Esophagus muscularis mucosa (tissue), 4 donors: ENCODE measurements around the gene GRID2. TPM values are rescaled to one million over a fixed set of nuclear protein-coding genes. Genes with fewer than 3 reads are reported as not detected.

Experiments used
- DNase-seq: peaks from one replicate; pipeline ENCODE4 v3.0.0-alpha.2; 2017; ENCODE audit errors: extremely low spot score
- H3K27ac ChIP-seq, 4 donors: fragments of 200-600 bp; sonication (generic); replicated peaks in 1 of 4; 1 replicate in 3 of 4; 2 replicates in 1 of 4; pipeline ENCODE4 v1.5.1; 2016 to 2019; ENCODE audit warnings: mild to moderate bottlenecking in 1 of 4
- H3K27me3 ChIP-seq, 4 donors: fragments of 200-600 bp; sonication (generic); one replicate each; pipeline versions ENCODE4 v1.5.1 to v1.6.0; 2016 to 2019
- H3K36me3 ChIP-seq, 4 donors: fragments of 200-600 bp; sonication (generic); one replicate each; pipeline ENCODE4 v1.5.1; 2016 to 2019
- H3K4me1 ChIP-seq, 4 donors: fragments of 200-600 bp; sonication (generic); one replicate each; pipeline ENCODE4 v1.5.1; 2016 to 2019
- H3K4me3 ChIP-seq, 4 donors: fragments of 200-600 bp; sonication (generic); 1 replicate in 2 of 4; 2 replicates in 2 of 4; pipeline ENCODE4 v1.5.1; 2016 to 2019; ENCODE audit warnings: mild to moderate bottlenecking in 4 of 4, moderate library complexity in 1 of 4
- H3K9me3 ChIP-seq, 4 donors: fragments of 200-600 bp; sonication (generic); 1 replicate in 3 of 4; 2 replicates in 1 of 4; pipeline ENCODE4 v1.5.1; 2016 to 2019
- EP300 ChIP-seq: sonication (generic); formaldehyde crosslinking; IDR thresholded peaks from one replicate; pipeline ENCODE4 v1.6.1; 2017; ENCODE audit warnings: antibody characterized with exemption
- POLR2A ChIP-seq: fragments of 450-650 bp; IDR thresholded peaks from one replicate; pipeline ENCODE4 v1.6.1; 2017; ENCODE audit warnings: antibody characterized with exemption, moderate library complexity, mild to moderate bottlenecking, low read depth
- POLR2AphosphoS5 ChIP-seq, 2 donors: sonication (generic); formaldehyde crosslinking; IDR thresholded peaks; one replicate each; pipeline ENCODE4 v1.6.1; 2017; ENCODE audit warnings: antibody characterized with exemption in 2 of 2
- WGBS: methylation state at CpG from one replicate; pipeline ENCODE4 v1.1.5; 2018; 5-methylcytosine and 5-hydroxymethylcytosine counted together
- intact Hi-C: fragments of 100-400 bp; cut with DNase I; formaldehyde crosslinking; loops from one replicate; pipeline ENCODE4 v1.15.1; 2023
- total RNA-seq, 4 donors: library from RNA; depleted of rRNA; stranded (reverse); fragments of >200 nt; gene quantifications; one replicate each; pipeline versions ENCODE4 v1.1.0 to v1.2.1, GENCODE V29; 2016
- TF ChIP-seq, protein P1 (sequence below), 3 experiments: fragments of 200-600 bp in 2 of 3; fragments of 450-650 bp in 1 of 3; sonication (generic) in 2 of 3; IDR thresholded peaks; one replicate each; pipeline ENCODE4 v1.5.1; 2017 to 2019; ENCODE audit warnings: antibody characterized with exemption in 3 of 3, mild to moderate bottlenecking in 2 of 3, moderate library complexity in 1 of 3

GRID2 gene
- total RNA-seq, 4 donors from 2014 or later, result 0.06 to 0.17 TPM; not detected in 2

DNA sequence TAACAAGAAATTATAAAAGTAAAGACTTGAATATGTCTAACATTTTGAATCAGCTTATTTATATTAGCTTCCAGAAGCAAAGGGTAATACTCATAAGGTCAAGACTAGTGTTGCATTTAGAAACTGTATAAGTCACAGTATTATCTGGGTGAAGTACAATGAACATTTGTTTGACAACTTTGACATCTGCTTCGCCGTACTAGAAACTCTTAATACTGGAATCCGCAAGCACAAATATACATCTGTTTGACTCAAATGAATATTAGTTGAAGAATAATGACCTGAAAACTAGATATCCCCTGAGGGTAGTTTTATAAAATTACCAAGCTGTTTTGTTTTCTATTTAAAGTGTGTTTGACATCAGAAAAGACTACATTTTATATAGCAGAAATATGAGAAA lies 1389.4 kb downstream of the GRID2 start:
- Histone ChIP-seq H3K27me3 (no peaks in the 10 kb centered on the region), H3K4me1 (no peaks in the 10 kb centered on the region), H3K4me3 (no peak overlapping the region), H3K27ac (no peak overlapping the region), H3K9me3 (no peaks in the 10 kb centered on the region), H3K36me3 (no peaks in the 10 kb centered on the region)
- intact Hi-C loops, result no loop called here
- no peak for DNase-seq
- 38% methylated on average over 3 of the region's 3 CpGs for WGBS
- TF ChIP-seq, protein P1, sequence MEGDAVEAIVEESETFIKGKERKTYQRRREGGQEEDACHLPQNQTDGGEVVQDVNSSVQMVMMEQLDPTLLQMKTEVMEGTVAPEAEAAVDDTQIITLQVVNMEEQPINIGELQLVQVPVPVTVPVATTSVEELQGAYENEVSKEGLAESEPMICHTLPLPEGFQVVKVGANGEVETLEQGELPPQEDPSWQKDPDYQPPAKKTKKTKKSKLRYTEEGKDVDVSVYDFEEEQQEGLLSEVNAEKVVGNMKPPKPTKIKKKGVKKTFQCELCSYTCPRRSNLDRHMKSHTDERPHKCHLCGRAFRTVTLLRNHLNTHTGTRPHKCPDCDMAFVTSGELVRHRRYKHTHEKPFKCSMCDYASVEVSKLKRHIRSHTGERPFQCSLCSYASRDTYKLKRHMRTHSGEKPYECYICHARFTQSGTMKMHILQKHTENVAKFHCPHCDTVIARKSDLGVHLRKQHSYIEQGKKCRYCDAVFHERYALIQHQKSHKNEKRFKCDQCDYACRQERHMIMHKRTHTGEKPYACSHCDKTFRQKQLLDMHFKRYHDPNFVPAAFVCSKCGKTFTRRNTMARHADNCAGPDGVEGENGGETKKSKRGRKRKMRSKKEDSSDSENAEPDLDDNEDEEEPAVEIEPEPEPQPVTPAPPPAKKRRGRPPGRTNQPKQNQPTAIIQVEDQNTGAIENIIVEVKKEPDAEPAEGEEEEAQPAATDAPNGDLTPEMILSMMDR (IDR thresholded peaks at IDR 0.05), result no peak
- TF ChIP-seq POLR2AphosphoS5 (IDR thresholded peaks at IDR 0.05) (no peak), EP300 (no peak), POLR2A (no peak)

DNA sequence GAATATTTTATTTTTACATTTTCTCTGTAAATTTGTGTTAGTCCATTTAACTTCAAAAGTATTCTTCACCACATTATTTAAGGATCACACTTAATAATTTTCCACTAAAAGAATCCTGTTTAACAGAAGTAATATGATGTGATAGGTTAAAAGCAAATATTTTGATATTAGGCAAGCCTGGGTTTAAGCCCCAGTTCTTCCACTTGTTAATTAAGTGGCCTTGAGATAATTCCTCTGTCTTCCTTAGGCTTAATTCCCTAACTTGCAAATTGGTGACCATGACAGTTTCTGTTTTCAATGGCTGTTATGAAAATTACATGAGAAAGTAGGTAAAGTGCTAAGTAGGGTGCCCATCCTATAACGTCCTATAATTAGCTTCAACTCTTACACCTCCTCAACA lies 1394.9 kb downstream of the GRID2 start:
- H3K27ac ChIP-seq, result no peak overlapping the region
- H3K9me3 ChIP-seq, result no peaks in the 10 kb centered on the region
- 58% methylated on average over 1 of the region's 1 CpG for WGBS
- no peak for DNase-seq
- H3K27me3 ChIP-seq, result no peaks in the 10 kb centered on the region
- no peak for TF ChIP-seq POLR2AphosphoS5 (IDR thresholded peaks at IDR 0.05)
- TF ChIP-seq, protein P1 (IDR thresholded peaks at IDR 0.05), result no peak
- TF ChIP-seq POLR2A, result no peak
- no peak for TF ChIP-seq EP300
- intact Hi-C loops, result no loop called here
- no peaks in the 10 kb centered on the region for H3K36me3 ChIP-seq
- no peak overlapping the region for H3K4me3 ChIP-seq
- no peaks in the 10 kb centered on the region for H3K4me1 ChIP-seq

DNA sequence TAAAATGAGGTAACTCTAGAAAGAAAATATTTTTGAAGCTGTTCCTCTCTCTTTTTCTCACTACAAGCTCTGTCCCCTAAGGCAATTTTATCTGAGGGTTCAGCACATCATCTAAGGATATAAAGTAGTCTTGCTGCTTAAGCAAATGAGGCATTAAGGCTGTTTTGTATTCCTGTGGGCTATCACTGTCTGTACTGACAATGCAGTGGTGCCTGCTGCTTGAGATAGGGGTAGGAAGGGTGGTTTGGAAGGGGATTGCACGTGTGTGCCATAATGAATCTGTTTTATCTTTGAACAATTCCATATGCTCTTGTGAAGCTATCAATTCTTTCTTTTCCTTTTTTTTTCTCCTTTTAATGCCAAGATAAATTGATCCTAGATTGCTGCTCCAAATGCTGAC lies 1396.8 kb downstream of the GRID2 start:
- intact Hi-C loops, result no loop called here
- Histone ChIP-seq H3K9me3 (peaks cover 0 to 7% (median under 1%) of the 10 kb centered on the region in 4 donors), H3K36me3 (no peaks in the 10 kb centered on the region), H3K27me3 (no peaks in the 10 kb centered on the region), H3K4me3 (no peak overlapping the region), H3K4me1 (no peaks in the 10 kb centered on the region), H3K27ac (no peak overlapping the region)
- WGBS, result 19% methylated on average over 1 of the region's 1 CpG
- DNase-seq, result no peak
- TF ChIP-seq POLR2AphosphoS5 (IDR thresholded peaks at IDR 0.05), result no peak

DNA sequence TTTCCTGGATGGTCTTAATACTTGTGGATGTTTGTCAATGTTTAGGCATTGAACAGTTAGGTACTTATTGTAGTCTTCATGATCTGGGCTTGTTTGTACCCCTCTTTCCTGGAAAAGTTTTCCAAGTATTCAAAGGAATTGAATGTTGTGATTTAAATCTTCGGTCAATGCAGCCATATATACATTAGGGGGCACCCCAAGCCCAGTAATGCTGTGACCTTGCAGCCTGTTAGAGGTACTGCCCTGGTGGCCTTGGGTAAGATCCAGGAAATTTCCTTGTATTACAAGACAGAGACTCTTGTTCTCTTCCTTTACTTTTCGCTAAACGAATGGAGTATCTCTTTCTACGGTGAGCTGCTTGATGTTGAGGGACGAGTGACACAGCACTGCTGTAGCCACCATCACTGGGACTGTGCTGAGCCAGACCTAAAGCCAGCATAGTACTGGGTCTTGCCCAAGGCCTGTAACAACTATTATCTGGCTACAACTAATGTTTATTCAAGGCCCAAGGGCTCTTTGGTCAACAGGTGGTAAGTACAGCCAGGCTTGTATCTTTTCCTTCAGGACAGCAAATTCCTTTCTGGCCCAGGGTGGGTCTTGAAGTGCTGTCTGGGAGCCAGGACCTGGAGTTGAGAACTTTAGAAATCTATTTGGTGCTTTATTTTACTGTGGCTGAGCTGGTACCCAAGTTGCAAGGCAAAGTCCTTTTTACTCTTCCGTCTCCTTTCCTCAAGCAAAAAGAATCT lies 1406.5 kb downstream of the GRID2 start:
- H3K27me3 ChIP-seq, result no peaks in the 10 kb centered on the region
- H3K4me3 ChIP-seq, result no peak overlapping the region
- H3K9me3 ChIP-seq, result peaks cover 0 to 7% (median 3%) of the 10 kb centered on the region in 4 donors
- TF ChIP-seq, protein P1 (IDR thresholded peaks at IDR 0.05), result no peak
- no peak for TF ChIP-seq POLR2A
- TF ChIP-seq EP300, result no peak
- no peak for TF ChIP-seq POLR2AphosphoS5 (IDR thresholded peaks at IDR 0.05)
- intact Hi-C loops, result no loop called here
- H3K4me1 ChIP-seq, result no peaks in the 10 kb centered on the region
- no peak for DNase-seq
- H3K27ac ChIP-seq, result no peak overlapping the region
- H3K36me3 ChIP-seq, result no peaks in the 10 kb centered on the region
- 76% methylated on average over 6 of the region's 6 CpGs for WGBS

DNA sequence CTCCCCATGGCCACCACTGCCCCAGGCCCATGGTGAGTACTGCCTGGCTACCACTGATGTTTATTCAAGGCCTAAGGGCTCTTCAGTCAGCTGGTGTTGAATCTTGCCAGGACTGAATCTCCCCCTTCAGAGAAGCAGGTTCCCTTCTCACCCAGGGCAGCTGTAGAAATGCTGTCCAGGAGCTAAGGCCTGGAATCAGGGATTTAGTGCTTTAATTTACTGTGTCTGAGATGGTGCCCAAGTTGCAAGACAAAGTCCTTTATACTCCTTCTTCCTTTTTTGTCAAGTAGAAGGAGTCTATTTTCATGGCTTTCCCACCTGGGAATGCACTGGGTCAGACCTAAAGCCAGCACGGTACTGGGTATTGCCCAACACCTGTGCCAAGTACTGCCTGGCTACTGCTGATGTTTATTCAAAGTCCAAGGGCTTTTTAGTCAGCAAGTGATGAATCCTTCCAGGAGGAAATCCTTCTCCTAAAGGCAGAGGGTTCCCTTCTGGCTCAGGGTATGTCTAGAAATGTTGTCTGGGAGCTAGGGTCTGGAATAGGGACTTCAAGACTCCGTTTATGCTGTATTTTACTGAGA lies 1407.2 kb downstream of the GRID2 start:
- no peak for DNase-seq
- Histone ChIP-seq H3K36me3 (no peaks in the 10 kb centered on the region), H3K9me3 (peaks cover 0 to 3% (median 0%) of the 10 kb centered on the region in 4 donors), H3K27ac (no peak overlapping the region), H3K4me3 (no peak overlapping the region), H3K4me1 (no peaks in the 10 kb centered on the region), H3K27me3 (no peaks in the 10 kb centered on the region)
- TF ChIP-seq POLR2A (no peak), EP300 (no peak), POLR2AphosphoS5 (IDR thresholded peaks at IDR 0.05) (no peak)
- TF ChIP-seq, protein P1 (IDR thresholded peaks at IDR 0.05), result no peak
- intact Hi-C loops, result no loop called here
- WGBS, result 85% methylated on average over 2 of the region's 2 CpGs
